SK-N-SH treated with all-trans-retinoic acid at 6 μM for 48 hours (cell line): Measurements from ENCODE around the gene ACOT7.

Source experiments
- ATAC-seq: fragments of 200-7000 bp; cut with Tn5 transposase; 3 replicates; pipeline ENCODE4 v1.9.1; 2020; ENCODE audit warnings: mild to moderate bottlenecking, moderate library complexity
- CSDC2 ChIP-seq: fragments of 250-450 bp; sonication (Bioruptor Pico); IDR thresholded peaks from 2 replicates; pipeline ENCODE4 v1.5.0; 2020; ENCODE audit warnings: mild to moderate bottlenecking, moderate library complexity
- ESRRG ChIP-seq: fragments of 250-450 bp; sonication (Bioruptor Pico); IDR thresholded peaks from 2 replicates; pipeline ENCODE4 v1.6.1; 2021; ENCODE audit warnings: mild to moderate bottlenecking
- GLIS3 ChIP-seq: fragments of 250-450 bp; sonication (Bioruptor Pico); IDR thresholded peaks from 2 replicates; pipeline ENCODE4 v1.5.0; 2020; ENCODE audit warnings: mild to moderate bottlenecking, moderate library complexity
- ISL1 ChIP-seq: fragments of 250-450 bp; sonication (Bioruptor Pico); IDR thresholded peaks from 2 replicates; pipeline ENCODE4 v2.1.2; 2022; ENCODE audit warnings: mild to moderate bottlenecking, moderate library complexity
- OSR1 ChIP-seq: fragments of 250-450 bp; sonication (Bioruptor Pico); IDR thresholded peaks from 2 replicates; pipeline ENCODE4 v1.8.0; 2022; ENCODE audit warnings: moderate library complexity, mild to moderate bottlenecking, inconsistent platforms
- PPARA ChIP-seq: fragments of 250-450 bp; sonication (Bioruptor Pico); IDR thresholded peaks from 2 replicates; pipeline ENCODE4 v1.5.0; 2020; ENCODE audit warnings: mild to moderate bottlenecking, borderline replicate concordance
- RARB ChIP-seq: fragments of 250-450 bp; sonication (Bioruptor Pico); IDR thresholded peaks from 2 replicates; pipeline ENCODE4 v1.8.0; 2021; ENCODE audit warnings: mild to moderate bottlenecking, moderate library complexity
- SNAI2 ChIP-seq: fragments of 250-450 bp; sonication (Bioruptor Pico); IDR thresholded peaks from 2 replicates; pipeline ENCODE4 v1.5.0; 2020; ENCODE audit warnings: mild to moderate bottlenecking, moderate library complexity
- TCF4 ChIP-seq: fragments of 250-450 bp; sonication (Bioruptor Pico); IDR thresholded peaks from 2 replicates; pipeline ENCODE4 v1.8.0; 2021; ENCODE audit warnings: mild to moderate bottlenecking, moderate library complexity, borderline replicate concordance
- ZC3H10 ChIP-seq: fragments of 250-450 bp; sonication (Bioruptor Pico); IDR thresholded peaks from 2 replicates; pipeline ENCODE4 v1.5.1; 2021; ENCODE audit warnings: mild to moderate bottlenecking, moderate library complexity
- ZFP3 ChIP-seq: fragments of 250-450 bp; sonication (Bioruptor Pico); IDR thresholded peaks from 2 replicates; pipeline ENCODE4 v1.5.0; 2020; ENCODE audit warnings: mild to moderate bottlenecking, moderate library complexity
- ZFP30 ChIP-seq: fragments of 450-650 bp; formaldehyde crosslinking; IDR thresholded peaks from 2 replicates; pipeline ENCODE4 v1.5.0; 2022; ENCODE audit warnings: mild to moderate bottlenecking, moderate library complexity
- ZNF565 ChIP-seq: fragments of 450-650 bp; formaldehyde crosslinking; conservative IDR thresholded peaks from 2 replicates; pipeline ENCODE4 v1.5.0; 2020; ENCODE audit warnings: low read depth, mild to moderate bottlenecking, moderate library complexity
- ZNF70 ChIP-seq: fragments of 450-650 bp; formaldehyde crosslinking; IDR thresholded peaks from 2 replicates; pipeline ENCODE4 v1.5.0; 2020; ENCODE audit warnings: mild to moderate bottlenecking, moderate library complexity
- ZNF8 ChIP-seq: fragments of 450-650 bp; formaldehyde crosslinking; IDR thresholded peaks from 2 replicates; pipeline ENCODE4 v1.5.0; 2020; ENCODE audit warnings: mild to moderate bottlenecking, moderate library complexity
- TF ChIP-seq, protein P1 (sequence below): fragments of 250-450 bp; sonication (Bioruptor Pico); IDR thresholded peaks from 2 replicates; pipeline ENCODE4 v1.8.0; 2021; ENCODE audit warnings: low read depth, mild to moderate bottlenecking, moderate library complexity, borderline replicate concordance
- TF ChIP-seq, protein P2 (sequence below): fragments of 250-450 bp; sonication (Bioruptor Pico); IDR thresholded peaks from 2 replicates; pipeline ENCODE4 v1.8.0; 2020; ENCODE audit warnings: mild to moderate bottlenecking, moderate library complexity, borderline replicate concordance
- TF ChIP-seq, protein P3 (sequence below): fragments of 250-450 bp; sonication (Bioruptor Pico); IDR thresholded peaks from 2 replicates; pipeline ENCODE4 v1.5.1; 2020; ENCODE audit warnings: low read depth, mild to moderate bottlenecking, moderate library complexity
- TF ChIP-seq, protein P4 (sequence below): fragments of 250-450 bp; sonication (Bioruptor Pico); IDR thresholded peaks from 2 replicates; pipeline ENCODE4 v1.5.0; 2020; ENCODE audit warnings: mild to moderate bottlenecking, moderate library complexity
- TF ChIP-seq, protein P5 (sequence below): fragments of 250-450 bp; sonication (Bioruptor Pico); IDR thresholded peaks from 2 replicates; pipeline ENCODE4 v1.5.1; 2021; ENCODE audit warnings: mild to moderate bottlenecking, moderate library complexity

ACOT7 gene

DNA sequence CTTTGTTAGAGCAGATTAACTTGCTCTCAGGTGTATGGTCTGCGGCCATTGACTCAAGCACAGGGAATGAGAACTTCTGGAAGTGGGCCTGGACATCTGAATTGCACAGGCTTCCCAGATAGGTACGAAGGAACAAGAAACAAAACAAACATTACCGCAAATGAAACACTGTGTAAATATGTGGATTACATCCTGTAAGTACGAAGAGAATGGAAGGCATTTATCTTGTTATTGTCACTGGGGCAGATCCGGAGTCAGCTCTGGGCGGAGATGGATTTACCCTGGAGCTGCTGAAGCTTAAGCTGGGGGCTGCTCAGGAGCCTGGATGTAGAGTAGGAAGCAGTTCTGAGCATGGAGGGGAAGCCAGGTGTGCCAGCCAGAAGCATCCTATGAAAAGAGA is 19.3 kb upstream of the ACOT7 start (continued):
- TF ChIP-seq, protein P1, sequence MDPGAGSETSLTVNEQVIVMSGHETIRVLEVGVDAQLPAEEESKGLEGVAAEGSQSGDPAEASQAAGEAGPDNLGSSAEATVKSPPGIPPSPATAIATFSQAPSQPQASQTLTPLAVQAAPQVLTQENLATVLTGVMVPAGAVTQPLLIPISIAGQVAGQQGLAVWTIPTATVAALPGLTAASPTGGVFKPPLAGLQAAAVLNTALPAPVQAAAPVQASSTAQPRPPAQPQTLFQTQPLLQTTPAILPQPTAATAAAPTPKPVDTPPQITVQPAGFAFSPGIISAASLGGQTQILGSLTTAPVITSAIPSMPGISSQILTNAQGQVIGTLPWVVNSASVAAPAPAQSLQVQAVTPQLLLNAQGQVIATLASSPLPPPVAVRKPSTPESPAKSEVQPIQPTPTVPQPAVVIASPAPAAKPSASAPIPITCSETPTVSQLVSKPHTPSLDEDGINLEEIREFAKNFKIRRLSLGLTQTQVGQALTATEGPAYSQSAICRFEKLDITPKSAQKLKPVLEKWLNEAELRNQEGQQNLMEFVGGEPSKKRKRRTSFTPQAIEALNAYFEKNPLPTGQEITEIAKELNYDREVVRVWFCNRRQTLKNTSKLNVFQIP (CRISPR knock-in tag), result no peak
- TF ChIP-seq, protein P2, sequence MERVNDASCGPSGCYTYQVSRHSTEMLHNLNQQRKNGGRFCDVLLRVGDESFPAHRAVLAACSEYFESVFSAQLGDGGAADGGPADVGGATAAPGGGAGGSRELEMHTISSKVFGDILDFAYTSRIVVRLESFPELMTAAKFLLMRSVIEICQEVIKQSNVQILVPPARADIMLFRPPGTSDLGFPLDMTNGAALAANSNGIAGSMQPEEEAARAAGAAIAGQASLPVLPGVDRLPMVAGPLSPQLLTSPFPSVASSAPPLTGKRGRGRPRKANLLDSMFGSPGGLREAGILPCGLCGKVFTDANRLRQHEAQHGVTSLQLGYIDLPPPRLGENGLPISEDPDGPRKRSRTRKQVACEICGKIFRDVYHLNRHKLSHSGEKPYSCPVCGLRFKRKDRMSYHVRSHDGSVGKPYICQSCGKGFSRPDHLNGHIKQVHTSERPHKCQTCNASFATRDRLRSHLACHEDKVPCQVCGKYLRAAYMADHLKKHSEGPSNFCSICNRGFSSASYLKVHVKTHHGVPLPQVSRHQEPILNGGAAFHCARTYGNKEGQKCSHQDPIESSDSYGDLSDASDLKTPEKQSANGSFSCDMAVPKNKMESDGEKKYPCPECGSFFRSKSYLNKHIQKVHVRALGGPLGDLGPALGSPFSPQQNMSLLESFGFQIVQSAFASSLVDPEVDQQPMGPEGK, result no peak
- TF ChIP-seq OSR1 (CRISPR knock-in tag) (no peak), ZFP30 (CRISPR knock-in tag) (no peak), ZC3H10 (CRISPR knock-in tag) (no peak), GLIS3 (CRISPR knock-in tag) (no peak), ZNF70 (CRISPR knock-in tag) (no peak)
- TF ChIP-seq, protein P3, sequence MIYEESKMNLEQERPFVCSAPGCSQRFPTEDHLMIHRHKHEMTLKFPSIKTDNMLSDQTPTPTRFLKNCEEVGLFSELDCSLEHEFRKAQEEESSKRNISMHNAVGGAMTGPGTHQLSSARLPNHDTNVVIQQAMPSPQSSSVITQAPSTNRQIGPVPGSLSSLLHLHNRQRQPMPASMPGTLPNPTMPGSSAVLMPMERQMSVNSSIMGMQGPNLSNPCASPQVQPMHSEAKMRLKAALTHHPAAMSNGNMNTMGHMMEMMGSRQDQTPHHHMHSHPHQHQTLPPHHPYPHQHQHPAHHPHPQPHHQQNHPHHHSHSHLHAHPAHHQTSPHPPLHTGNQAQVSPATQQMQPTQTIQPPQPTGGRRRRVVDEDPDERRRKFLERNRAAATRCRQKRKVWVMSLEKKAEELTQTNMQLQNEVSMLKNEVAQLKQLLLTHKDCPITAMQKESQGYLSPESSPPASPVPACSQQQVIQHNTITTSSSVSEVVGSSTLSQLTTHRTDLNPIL, result no peak

DNA sequence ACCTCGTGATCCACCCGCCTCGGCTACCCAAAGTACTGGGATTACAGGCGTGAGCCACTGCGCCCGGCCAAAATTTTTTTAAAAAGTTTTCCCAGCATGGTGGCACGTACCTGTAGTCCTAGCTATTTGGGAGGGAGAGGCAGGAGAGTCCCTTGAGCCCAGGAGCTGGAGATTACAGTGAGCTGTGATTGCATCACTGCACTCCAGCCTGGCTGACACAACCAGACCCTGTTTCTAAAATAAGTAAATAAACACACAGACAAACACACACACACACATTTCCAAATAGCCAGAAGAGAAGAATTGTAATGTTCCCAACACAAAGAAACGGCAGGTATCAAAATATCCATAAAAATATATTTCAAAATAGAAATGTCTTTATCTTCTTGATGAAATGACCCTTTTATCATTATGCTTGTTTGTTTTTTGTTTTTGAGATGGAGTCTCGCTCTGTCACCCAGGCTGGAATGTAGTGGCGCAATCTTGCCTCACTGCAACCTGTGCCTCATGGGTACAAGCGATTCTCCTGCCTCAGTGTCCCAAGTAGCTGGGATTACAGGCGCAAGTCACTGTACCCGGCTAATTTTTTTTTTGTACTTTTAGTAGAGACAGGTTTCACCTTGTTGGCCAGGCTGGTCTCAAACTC is 16.8 kb upstream of the ACOT7 start:
- no peak for ATAC-seq
- TF ChIP-seq RARB (CRISPR knock-in tag) (no peak), CSDC2 (CRISPR knock-in tag) (no peak), ESRRG (CRISPR knock-in tag) (no peak), ISL1 (no peak), TCF4 (CRISPR knock-in tag) (no peak), ZNF565 (CRISPR knock-in tag) (no peak), ZFP3 (CRISPR knock-in tag) (no peak), ZC3H10 (CRISPR knock-in tag) (no peak), OSR1 (CRISPR knock-in tag) (no peak), SNAI2 (no peak), PPARA (CRISPR knock-in tag) (no peak), ZNF8 (CRISPR knock-in tag) (no peak), ZFP30 (CRISPR knock-in tag) (no peak)
- TF ChIP-seq, protein P3, result no peak
- TF ChIP-seq, protein P4, sequence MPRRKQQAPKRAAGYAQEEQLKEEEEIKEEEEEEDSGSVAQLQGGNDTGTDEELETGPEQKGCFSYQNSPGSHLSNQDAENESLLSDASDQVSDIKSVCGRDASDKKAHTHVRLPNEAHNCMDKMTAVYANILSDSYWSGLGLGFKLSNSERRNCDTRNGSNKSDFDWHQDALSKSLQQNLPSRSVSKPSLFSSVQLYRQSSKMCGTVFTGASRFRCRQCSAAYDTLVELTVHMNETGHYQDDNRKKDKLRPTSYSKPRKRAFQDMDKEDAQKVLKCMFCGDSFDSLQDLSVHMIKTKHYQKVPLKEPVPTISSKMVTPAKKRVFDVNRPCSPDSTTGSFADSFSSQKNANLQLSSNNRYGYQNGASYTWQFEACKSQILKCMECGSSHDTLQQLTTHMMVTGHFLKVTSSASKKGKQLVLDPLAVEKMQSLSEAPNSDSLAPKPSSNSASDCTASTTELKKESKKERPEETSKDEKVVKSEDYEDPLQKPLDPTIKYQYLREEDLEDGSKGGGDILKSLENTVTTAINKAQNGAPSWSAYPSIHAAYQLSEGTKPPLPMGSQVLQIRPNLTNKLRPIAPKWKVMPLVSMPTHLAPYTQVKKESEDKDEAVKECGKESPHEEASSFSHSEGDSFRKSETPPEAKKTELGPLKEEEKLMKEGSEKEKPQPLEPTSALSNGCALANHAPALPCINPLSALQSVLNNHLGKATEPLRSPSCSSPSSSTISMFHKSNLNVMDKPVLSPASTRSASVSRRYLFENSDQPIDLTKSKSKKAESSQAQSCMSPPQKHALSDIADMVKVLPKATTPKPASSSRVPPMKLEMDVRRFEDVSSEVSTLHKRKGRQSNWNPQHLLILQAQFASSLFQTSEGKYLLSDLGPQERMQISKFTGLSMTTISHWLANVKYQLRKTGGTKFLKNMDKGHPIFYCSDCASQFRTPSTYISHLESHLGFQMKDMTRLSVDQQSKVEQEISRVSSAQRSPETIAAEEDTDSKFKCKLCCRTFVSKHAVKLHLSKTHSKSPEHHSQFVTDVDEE, result no peak
- TF ChIP-seq, protein P5, sequence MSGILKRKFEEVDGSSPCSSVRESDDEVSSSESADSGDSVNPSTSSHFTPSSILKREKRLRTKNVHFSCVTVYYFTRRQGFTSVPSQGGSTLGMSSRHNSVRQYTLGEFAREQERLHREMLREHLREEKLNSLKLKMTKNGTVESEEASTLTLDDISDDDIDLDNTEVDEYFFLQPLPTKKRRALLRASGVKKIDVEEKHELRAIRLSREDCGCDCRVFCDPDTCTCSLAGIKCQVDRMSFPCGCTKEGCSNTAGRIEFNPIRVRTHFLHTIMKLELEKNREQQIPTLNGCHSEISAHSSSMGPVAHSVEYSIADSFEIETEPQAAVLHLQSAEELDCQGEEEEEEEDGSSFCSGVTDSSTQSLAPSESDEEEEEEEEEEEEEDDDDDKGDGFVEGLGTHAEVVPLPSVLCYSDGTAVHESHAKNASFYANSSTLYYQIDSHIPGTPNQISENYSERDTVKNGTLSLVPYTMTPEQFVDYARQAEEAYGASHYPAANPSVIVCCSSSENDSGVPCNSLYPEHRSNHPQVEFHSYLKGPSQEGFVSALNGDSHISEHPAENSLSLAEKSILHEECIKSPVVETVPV (CRISPR knock-in tag), result no peak
- TF ChIP-seq, protein P1 (CRISPR knock-in tag), result no peak
- TF ChIP-seq, protein P2, result no peak
